Fibroblast of pulmonary artery (primary cell): Measurements from ENCODE around the gene PATJ.

Experiments
- DNase-seq: peaks from one replicate; pipeline ENCODE4 v3.0.0-alpha.2; 2010; ENCODE audit warnings: low read depth
- H3K4me3 ChIP-seq: replicated peaks from 2 replicates; pipeline ENCODE4 v1.5.1; 2011; ENCODE audit warnings: low read depth, mild to moderate bottlenecking, control low read depth, low read length, moderate library complexity
- TF ChIP-seq, protein P1 (sequence below): IDR thresholded peaks from 2 replicates; pipeline ENCODE4 v1.5.1; 2011; ENCODE audit warnings: mild to moderate bottlenecking, control low read depth, low read length, inconsistent platforms; ENCODE audit errors: missing control alignments

The PATJ gene

GRCh38 chr1:62198069-62198780 is 455.9 kb downstream of the PATJ start:
- H3K4me3 ChIP-seq, result no peak overlapping the region
- TF ChIP-seq, protein P1, sequence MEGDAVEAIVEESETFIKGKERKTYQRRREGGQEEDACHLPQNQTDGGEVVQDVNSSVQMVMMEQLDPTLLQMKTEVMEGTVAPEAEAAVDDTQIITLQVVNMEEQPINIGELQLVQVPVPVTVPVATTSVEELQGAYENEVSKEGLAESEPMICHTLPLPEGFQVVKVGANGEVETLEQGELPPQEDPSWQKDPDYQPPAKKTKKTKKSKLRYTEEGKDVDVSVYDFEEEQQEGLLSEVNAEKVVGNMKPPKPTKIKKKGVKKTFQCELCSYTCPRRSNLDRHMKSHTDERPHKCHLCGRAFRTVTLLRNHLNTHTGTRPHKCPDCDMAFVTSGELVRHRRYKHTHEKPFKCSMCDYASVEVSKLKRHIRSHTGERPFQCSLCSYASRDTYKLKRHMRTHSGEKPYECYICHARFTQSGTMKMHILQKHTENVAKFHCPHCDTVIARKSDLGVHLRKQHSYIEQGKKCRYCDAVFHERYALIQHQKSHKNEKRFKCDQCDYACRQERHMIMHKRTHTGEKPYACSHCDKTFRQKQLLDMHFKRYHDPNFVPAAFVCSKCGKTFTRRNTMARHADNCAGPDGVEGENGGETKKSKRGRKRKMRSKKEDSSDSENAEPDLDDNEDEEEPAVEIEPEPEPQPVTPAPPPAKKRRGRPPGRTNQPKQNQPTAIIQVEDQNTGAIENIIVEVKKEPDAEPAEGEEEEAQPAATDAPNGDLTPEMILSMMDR, result no peak
- DNase-seq, result no peak

DNA sequence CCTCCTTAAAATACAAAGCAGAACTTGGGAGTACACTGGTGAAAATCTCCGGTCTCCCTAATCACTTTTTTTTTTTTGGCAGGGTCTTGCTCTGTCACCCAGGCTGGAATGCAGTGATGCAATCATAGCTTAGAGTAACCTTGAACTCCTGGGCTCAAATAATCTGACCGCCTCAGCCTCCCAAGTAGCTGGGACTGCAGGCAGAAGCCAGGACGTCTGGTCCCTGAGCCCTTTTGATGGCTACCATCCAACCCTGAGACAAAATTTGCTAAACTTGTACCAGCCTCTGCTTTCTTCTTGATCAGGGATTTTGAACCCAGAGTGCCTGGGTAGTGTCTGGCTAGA is 456.5 kb downstream of the PATJ start:
- TF ChIP-seq, protein P1, result no peak
- no peak overlapping the region for H3K4me3 ChIP-seq
- peak; percentile 10 for DNase-seq

- H3K4me3 ChIP-seq, result no peak overlapping the region
- TF ChIP-seq, protein P1, result no peak
- DNase-seq, result no peak
These were observed 464.9 kb downstream of the PATJ start for GRCh38 chr1:62207187-62207586.

DNA sequence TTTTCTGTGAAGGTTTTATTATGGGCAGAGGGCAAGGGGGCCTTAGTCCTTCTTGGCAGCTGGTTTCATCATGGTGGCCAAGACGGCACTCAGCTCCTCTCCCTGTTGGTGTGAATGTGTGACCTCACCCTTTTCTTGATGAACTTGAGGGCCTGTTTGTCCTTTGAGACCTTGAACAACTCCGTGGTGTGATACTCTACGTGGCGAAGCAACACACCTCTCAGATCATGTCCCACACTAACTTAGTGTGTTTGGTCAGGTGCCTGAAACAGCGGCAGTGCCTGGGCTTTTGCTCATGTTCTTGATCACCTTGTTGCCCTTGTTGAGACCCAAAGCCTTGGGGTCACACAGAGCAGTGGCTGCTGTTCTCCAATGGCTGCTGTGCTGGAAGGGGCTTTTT is 465.8 kb downstream of the PATJ start:
- TF ChIP-seq, protein P1, result no peak
- no peak overlapping the region for H3K4me3 ChIP-seq
- no peak for DNase-seq

GRCh38 chr1:62208970-62209369 is 466.7 kb downstream of the PATJ start:
- H3K4me3 ChIP-seq, result no peak overlapping the region
- TF ChIP-seq, protein P1, result no peak
- no peak for DNase-seq

DNA sequence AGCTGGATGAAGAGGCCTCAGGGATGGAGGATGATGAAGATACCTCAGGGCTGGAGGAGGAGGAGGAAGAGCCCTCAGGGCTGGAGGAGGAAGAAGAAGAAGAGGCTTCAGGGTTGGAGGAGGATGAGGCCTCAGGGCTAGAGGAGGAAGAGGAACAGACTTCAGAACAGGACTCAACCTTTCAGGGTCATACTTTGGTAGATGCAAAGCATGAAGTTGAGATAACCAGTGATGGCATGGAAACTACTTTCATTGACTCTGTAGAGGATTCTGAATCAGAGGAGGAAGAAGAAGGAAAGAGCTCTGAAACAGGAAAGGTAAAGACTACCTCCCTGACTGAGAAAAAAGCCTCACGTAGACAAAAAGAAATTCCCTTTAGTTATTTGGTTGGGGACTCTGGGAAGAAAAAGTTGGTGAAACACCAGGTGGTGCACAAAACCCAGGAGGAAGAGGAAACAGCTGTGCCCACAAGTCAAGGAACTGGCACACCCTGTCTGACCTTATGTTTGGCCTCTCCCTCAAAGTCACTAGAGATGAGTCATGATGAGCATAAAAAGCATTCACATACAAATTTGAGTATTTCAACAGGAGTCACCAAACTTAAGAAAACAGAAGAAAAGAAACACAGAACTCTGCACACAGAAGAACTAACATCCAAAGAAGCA is 467.8 kb downstream of the PATJ start:
- TF ChIP-seq, protein P1, result no peak
- no peak overlapping the region for H3K4me3 ChIP-seq
- DNase-seq, result no peak

- TF ChIP-seq, protein P1, result no peak
- no peak overlapping the region for H3K4me3 ChIP-seq
- DNase-seq, result no peak
These were observed 468.7 kb downstream of the PATJ start for GRCh38 chr1:62210960-62211359.
